Measurements from ENCODE around the gene ZNF750. TPM values are rescaled to one million over a fixed set of nuclear protein-coding genes. Genes with fewer than 3 reads are reported as not detected.

Gene ZNF750
- total and polyA plus RNA-seq, 2 donors (not counting 3 experiments of a cell fraction or from before 2014, with no cell fraction given): 0.15 to 0.80 TPM

GRCh38 chr17:82787081-82787848 is 52.6 kb downstream of the ZNF750 start:
- H3K4me1 ChIP-seq (ENCODE audit: control insufficient read depth, extremely low read depth, insufficient read depth, low read length): no peaks in the 10 kb centered on the region
- no peaks in the 10 kb centered on the region for H3K9me1 ChIP-seq (replicated peaks; ENCODE audit: control insufficient read depth, extremely low read depth, insufficient read depth, low read length)
- H3K9me3 ChIP-seq (replicated peaks; ENCODE audit: control insufficient read depth, insufficient read depth, low read length): no peaks in the 10 kb centered on the region
- H3K4me2 ChIP-seq (ENCODE audit: insufficient read depth, low read length): no peak overlapping the region
- ChIA-PET POLR2A (no interaction called here), CTCF (no interaction called here)
- FAIRE-seq (no peak), DNase-seq (ENCODE audit: low read depth, low spot score) (no peak)
- dilution Hi-C loops (cut with MboI; ENCODE audit: extremely low pct_ligation_motif_present, low sequenced_read_pairs) (no loop called here), intact Hi-C loops (cut with micrococcal nuclease) (no loop called here)
- TF ChIP-seq CTCF (IDR thresholded peaks at IDR 0.05; ENCODE audit: extremely low read depth in 1 of 2, insufficient read depth in 1 of 2, low read depth in 1 of 2, low read length in 2 of 2) (no peak), FOS (IDR thresholded peaks at IDR 0.05; ENCODE audit: borderline replicate concordance, insufficient read depth, low read length) (no peak), GATA2 (IDR thresholded peaks at IDR 0.05; ENCODE audit: insufficient read depth, insufficient read length, low read depth, low read length) (no peak)
- H3K27ac ChIP-seq (ENCODE audit: insufficient read depth, low read depth, low read length): no peak overlapping the region
- H2AFZ ChIP-seq (ENCODE audit: low read depth, low read length): no peak overlapping the region
- peaks cover 2 to 5% of the 10 kb centered on the region in 2 experiments for H3K36me3 ChIP-seq (ENCODE audit: control insufficient read depth in 2 of 2, extremely low read depth in 1 of 2, insufficient read depth in 2 of 2, low read length in 2 of 2)
- no TSS peak for BruUV-seq (replicated peaks)
- H3K9ac ChIP-seq (replicated peaks; ENCODE audit: extremely low read depth, insufficient read depth, low read length): no peak overlapping the region
- H3K79me2 ChIP-seq (ENCODE audit: control insufficient read depth, insufficient read depth, low read length): peaks cover under 1% of the 10 kb centered on the region
- no peak overlapping the region for H3K4me3 ChIP-seq (replicated peaks in 1 of 3; ENCODE audit: insufficient read depth in 1 of 3, low read depth in 1 of 3, low read length in 3 of 3)
- no peaks in the 10 kb centered on the region for H4K20me1 ChIP-seq (replicated peaks; ENCODE audit: control insufficient read depth, extremely low read depth, insufficient read depth, low read length)
- H3K27me3 ChIP-seq (ENCODE audit: control insufficient read depth in 2 of 2, insufficient read depth in 2 of 2, low read length in 2 of 2): no peaks in the 10 kb centered on the region

DNA sequence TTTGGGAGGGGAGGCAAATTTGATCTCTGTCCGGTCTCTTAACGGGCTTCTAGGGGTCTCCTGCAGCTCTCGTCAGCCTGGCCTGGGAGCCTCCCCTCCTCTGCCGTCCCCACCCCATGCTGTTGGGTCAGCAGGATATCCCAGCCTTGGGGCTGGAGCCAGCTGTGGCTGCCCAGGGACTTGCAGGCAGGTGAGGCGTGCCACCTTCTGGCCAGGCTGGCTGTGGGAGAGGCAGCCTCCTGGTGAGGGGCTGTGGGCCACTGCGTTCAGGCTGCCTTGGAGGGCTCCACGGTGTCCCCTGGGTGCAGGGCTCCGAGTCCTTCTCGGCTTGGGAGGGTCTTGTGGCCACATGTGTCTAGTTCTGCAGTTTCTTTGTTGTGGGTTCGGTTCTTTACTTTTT is 53.4 kb downstream of the ZNF750 start:
- Histone ChIP-seq H3K27me3 (ENCODE audit: control insufficient read depth in 2 of 2, insufficient read depth in 2 of 2, low read length in 2 of 2) (no peaks in the 10 kb centered on the region), H3K27ac (ENCODE audit: insufficient read depth, low read depth, low read length) (no peak overlapping the region), H3K4me3 (replicated peaks in 1 of 3; ENCODE audit: insufficient read depth in 1 of 3, low read depth in 1 of 3, low read length in 3 of 3) (no peak overlapping the region), H3K4me2 (ENCODE audit: insufficient read depth, low read length) (no peak overlapping the region), H3K79me2 (ENCODE audit: control insufficient read depth, insufficient read depth, low read length) (no peaks in the 10 kb centered on the region), H3K36me3 (ENCODE audit: control insufficient read depth in 2 of 2, extremely low read depth in 1 of 2, insufficient read depth in 2 of 2, low read length in 2 of 2) (peaks cover 2 to 5% of the 10 kb centered on the region in 2 experiments), H3K4me1 (ENCODE audit: control insufficient read depth, extremely low read depth, insufficient read depth, low read length) (peaks cover 2% of the 10 kb centered on the region), H2AFZ (ENCODE audit: low read depth, low read length) (no peak overlapping the region), H3K9me3 (replicated peaks; ENCODE audit: control insufficient read depth, insufficient read depth, low read length) (no peaks in the 10 kb centered on the region), H4K20me1 (replicated peaks; ENCODE audit: control insufficient read depth, extremely low read depth, insufficient read depth, low read length) (no peaks in the 10 kb centered on the region), H3K9me1 (replicated peaks; ENCODE audit: control insufficient read depth, extremely low read depth, insufficient read depth, low read length) (no peaks in the 10 kb centered on the region), H3K9ac (replicated peaks; ENCODE audit: extremely low read depth, insufficient read depth, low read length) (no peak overlapping the region)
- ChIA-PET POLR2A (no interaction called here), CTCF (no interaction called here)
- DNase-seq (ENCODE audit: low read depth, low spot score): no peak
- no TSS peak for BruUV-seq (replicated peaks)
- intact Hi-C loops (cut with micrococcal nuclease): no loop called here
- dilution Hi-C loops (cut with MboI; ENCODE audit: extremely low pct_ligation_motif_present, low sequenced_read_pairs): no loop called here
- TF ChIP-seq CTCF (IDR thresholded peaks at IDR 0.05; ENCODE audit: extremely low read depth in 1 of 2, insufficient read depth in 1 of 2, low read depth in 1 of 2, low read length in 2 of 2) (no peak), FOS (IDR thresholded peaks at IDR 0.05; ENCODE audit: borderline replicate concordance, insufficient read depth, low read length) (no peak), POLR2A (IDR thresholded peaks at IDR 0.05; ENCODE audit: low read depth, low read length) (no peak), EZH2 (IDR thresholded peaks at IDR 0.05; ENCODE audit: borderline replicate concordance, low read depth, low read length, severe bottlenecking) (no peak), MYC (IDR thresholded peaks at IDR 0.05; ENCODE audit: low read depth, low read length) (no peak), MAX (IDR thresholded peaks at IDR 0.05; ENCODE audit: insufficient read depth, insufficient read length) (no peak), POLR2AphosphoS5 (IDR thresholded peaks at IDR 0.05; ENCODE audit: insufficient read depth, low read depth, low read length) (no peak), JUN (IDR thresholded peaks at IDR 0.05; ENCODE audit: borderline replicate concordance, insufficient read depth, insufficient read length, low read depth) (no peak), GATA2 (IDR thresholded peaks at IDR 0.05; ENCODE audit: insufficient read depth, insufficient read length, low read depth, low read length) (no peak)
- FAIRE-seq: no peak
